H1 (cell line): Measurements from ENCODE around the gene KCNN4. TPM values are rescaled to one million over a fixed set of nuclear protein-coding genes. Genes with fewer than 3 reads are reported as not detected.

Source experiments
- CTCF ChIA-PET: fragments of 300-600 bp; sonication (Branson Sonifier 250); formaldehyde crosslinking; loops from one replicate; lab custom pipeline; 2021; ENCODE audit not compliant: partially characterized antibody; lab: Charles Lee
- POLR2A ChIA-PET: fragments of 300-600 bp; sonication (Branson Sonifier 250); formaldehyde crosslinking; loops from one replicate; lab custom pipeline; 2021; ENCODE audit warnings: inconsistent platforms; ENCODE audit not compliant: partially characterized antibody; lab: Charles Lee
- DNase-seq, 2 experiments: peaks; one replicate each; pipeline versions ENCODE4 v3.0.0 to v3.0.0-alpha.2; 2010 to 2022; ENCODE audit warnings: low spot score in 2 of 2, low read depth in 1 of 2, mixed read lengths in 1 of 2
- FAIRE-seq: peaks from 2 replicates; lab custom pipeline; 2011; peaks lifted over from hg19 to GRCh38; lab: Jason Lieb, UNC
- H2AFZ ChIP-seq: 2 replicates; pipeline ENCODE4 v1.8.1; 2012; ENCODE audit warnings: low read length, inconsistent platforms
- H2AK5ac ChIP-seq: 2 replicates; pipeline ENCODE4 v1.6.1; 2013; ENCODE audit warnings: low read depth, low read length
- H2BK120ac ChIP-seq: replicated peaks from 2 replicates; pipeline ENCODE3; 2013; ENCODE audit warnings: low read depth, low read length, inconsistent platforms
- H2BK12ac ChIP-seq: 2 replicates; pipeline ENCODE4 v1.6.1; 2013; ENCODE audit warnings: low read depth, low read length
- H2BK15ac ChIP-seq: 2 replicates; pipeline ENCODE4 v1.6.1; 2013; ENCODE audit warnings: low read length
- H2BK20ac ChIP-seq: 2 replicates; pipeline ENCODE4 v1.6.1; 2013; ENCODE audit warnings: low read length
- H2BK5ac ChIP-seq: 2 replicates; pipeline ENCODE4 v1.6.1; 2013; ENCODE audit warnings: low read depth, low read length
- H3K14ac ChIP-seq: 2 replicates; pipeline ENCODE4 v1.6.1; 2013; ENCODE audit warnings: inconsistent platforms; ENCODE audit not compliant: insufficient read length
- H3K18ac ChIP-seq: 2 replicates; pipeline ENCODE4 v1.6.1; 2013; ENCODE audit warnings: low read length; ENCODE audit errors: extremely low read depth
- H3K23ac ChIP-seq: 2 replicates; pipeline ENCODE4 v1.6.1; 2013; ENCODE audit warnings: inconsistent platforms; ENCODE audit not compliant: insufficient read length
- H3K23me2 ChIP-seq: 2 replicates; pipeline ENCODE4 v1.6.1; 2013; ENCODE audit warnings: low read depth, low read length
- H3K27ac ChIP-seq: 2 replicates; pipeline ENCODE4 v1.6.1; 2011; ENCODE audit warnings: low read depth, low read length, inconsistent platforms
- H3K27me3 ChIP-seq, 4 experiments: replicated peaks in 1 of 4; 1 replicate in 1 of 4; 2 replicates in 3 of 4; pipeline versions ENCODE4 v1.6.1 to v1.8.1; 2011 to 2013; ENCODE audit warnings: low read length in 3 of 4, mild to moderate bottlenecking in 3 of 4, inconsistent platforms in 2 of 4, mixed read lengths in 2 of 4, moderate library complexity in 1 of 4; ENCODE audit not compliant: control insufficient read depth in 3 of 4, insufficient read depth in 3 of 4; ENCODE audit errors: extremely low read depth in 1 of 4
- H3K36me3 ChIP-seq, 4 experiments: 2 replicates each; pipeline versions ENCODE4 v1.6.1 to v1.8.1; 2011 to 2013; ENCODE audit warnings: mild to moderate bottlenecking in 4 of 4, low read length in 3 of 4, moderate library complexity in 2 of 4, control low read depth in 1 of 4, inconsistent platforms in 1 of 4; ENCODE audit not compliant: insufficient read depth in 4 of 4, control insufficient read depth in 2 of 4
- H3K4ac ChIP-seq: replicated peaks from 2 replicates; pipeline ENCODE3; 2013; ENCODE audit warnings: low read length, low read depth, mixed read lengths, inconsistent platforms; ENCODE audit not compliant: insufficient read length
- H3K4me1 ChIP-seq, 4 experiments: replicated peaks in 1 of 4; 1 replicate in 1 of 4; 2 replicates in 3 of 4; pipeline versions ENCODE4 v1.6.1 to v1.8.1; 2011 to 2013; ENCODE audit warnings: low read length in 3 of 4, inconsistent platforms in 2 of 4, mixed read lengths in 1 of 4; ENCODE audit not compliant: insufficient read depth in 4 of 4, control insufficient read depth in 3 of 4
- H3K4me2 ChIP-seq, 2 experiments: 2 replicates each; pipeline versions ENCODE4 v1.6.1 to v1.8.1; 2011 to 2013; ENCODE audit warnings: low read depth in 2 of 2, low read length in 2 of 2, control low read depth in 1 of 2, inconsistent platforms in 1 of 2, mild to moderate bottlenecking in 1 of 2; ENCODE audit not compliant: insufficient read depth in 1 of 2
- H3K4me3 ChIP-seq, 4 experiments: fragments of 200-600, 300-600 bp in 1 of 4; sonication (generic), shearing (Covaris generic), sonication (Bioruptor Twin) in 1 of 4; 2 replicates each; pipeline versions ENCODE4 v1.5.1 to v1.8.1; 2011 to 2016; ENCODE audit warnings: low read length in 4 of 4, low read depth in 3 of 4, control low read depth in 2 of 4, inconsistent platforms in 2 of 4, mild to moderate bottlenecking in 2 of 4, mixed read lengths in 1 of 4, moderate library complexity in 1 of 4; ENCODE audit not compliant: insufficient read depth in 2 of 4; ENCODE audit errors: extremely low read depth in 1 of 4
- H3K56ac ChIP-seq: replicated peaks from 2 replicates; pipeline ENCODE3; 2013; ENCODE audit warnings: low read depth, mild to moderate bottlenecking, mixed read lengths, low read length, inconsistent platforms; ENCODE audit not compliant: insufficient read length
- H3K79me1 ChIP-seq: 2 replicates; pipeline ENCODE4 v1.6.1; 2013; ENCODE audit warnings: low read depth, low read length, control low read depth
- H3K79me2 ChIP-seq, 2 experiments: 2 replicates each; pipeline versions ENCODE4 v1.6.1 to v1.8.1; 2012 to 2013; ENCODE audit warnings: low read length in 2 of 2, mild to moderate bottlenecking in 2 of 2, inconsistent platforms in 1 of 2; ENCODE audit not compliant: insufficient read depth in 2 of 2, control insufficient read depth in 1 of 2
- H3K9ac ChIP-seq, 4 experiments: replicated peaks in 1 of 4; 1 replicate in 1 of 4; 2 replicates in 3 of 4; pipeline versions ENCODE4 v1.6.1 to v1.8.1; 2011 to 2013; ENCODE audit warnings: low read depth in 3 of 4, low read length in 3 of 4, control low read depth in 2 of 4, mild to moderate bottlenecking in 2 of 4, moderate library complexity in 2 of 4, inconsistent platforms in 1 of 4; ENCODE audit errors: extremely low read depth in 1 of 4
- H3K9me3 ChIP-seq, 2 experiments: 2 replicates each; pipeline versions ENCODE4 v1.6.1 to v1.8.1; 2012 to 2013; ENCODE audit warnings: mild to moderate bottlenecking in 2 of 2, moderate library complexity in 2 of 2, control low read depth in 1 of 2, inconsistent platforms in 1 of 2, low read depth in 1 of 2, low read length in 1 of 2, mixed read lengths in 1 of 2; ENCODE audit not compliant: insufficient read depth in 2 of 2
- H4K20me1 ChIP-seq, 2 experiments: replicated peaks in 1 of 2; 2 replicates each; pipeline versions ENCODE3 to v1.8.1; 2011 to 2013; ENCODE audit warnings: inconsistent platforms in 2 of 2, low read length in 2 of 2, mild to moderate bottlenecking in 1 of 2; ENCODE audit not compliant: insufficient read depth in 2 of 2, control insufficient read depth in 1 of 2
- H4K5ac ChIP-seq: 2 replicates; pipeline ENCODE4 v1.6.1; 2013; ENCODE audit warnings: low read length, low read depth, mixed read lengths, inconsistent platforms; ENCODE audit not compliant: insufficient read length
- H4K8ac ChIP-seq: 2 replicates; pipeline ENCODE4 v1.8.0; 2013; ENCODE audit warnings: mild to moderate bottlenecking, moderate library complexity, low read length, inconsistent platforms; ENCODE audit not compliant: insufficient read depth; ENCODE audit errors: extremely low read depth
- H4K91ac ChIP-seq: replicated peaks from 2 replicates; pipeline ENCODE3; 2013; ENCODE audit warnings: low read length, mixed read lengths, inconsistent platforms; ENCODE audit not compliant: insufficient read length
- CREB1 ChIP-seq: IDR thresholded peaks from 2 replicates; pipeline ENCODE4 v1.6.1; 2012; ENCODE audit warnings: inconsistent platforms
- E2F6 ChIP-seq: IDR thresholded peaks from 2 replicates; pipeline ENCODE4 v1.6.1; 2012; ENCODE audit warnings: inconsistent platforms
- KDM4A ChIP-seq: IDR thresholded peaks from one replicate; pipeline ENCODE4 v1.7.1; 2012; ENCODE audit warnings: low read depth, mild to moderate bottlenecking, moderate library complexity, low read length, inconsistent platforms; ENCODE audit not compliant: severe bottlenecking
- MAFK ChIP-seq: IDR thresholded peaks from 2 replicates; pipeline ENCODE4 v1.6.1; 2012; ENCODE audit warnings: low read depth, mild to moderate bottlenecking, improper control_type of control experiment, low read length
- SIN3A ChIP-seq, 2 experiments: IDR thresholded peaks in 1 of 2; conservative IDR thresholded peaks in 1 of 2; 2 replicates each; pipeline ENCODE4 v1.6.1; 2011 to 2012; ENCODE audit warnings: low read length in 2 of 2, improper control_type of control experiment in 1 of 2, low read depth in 1 of 2, mild to moderate bottlenecking in 1 of 2
- TCF12 ChIP-seq: IDR thresholded peaks from 2 replicates; pipeline ENCODE4 v1.6.1; 2011; ENCODE audit warnings: low read depth, mild to moderate bottlenecking, low read length
- USF2 ChIP-seq: IDR thresholded peaks from 2 replicates; pipeline ENCODE4 v1.6.1; 2011; ENCODE audit warnings: low read length, improper control_type of control experiment
- YY1 ChIP-seq: IDR thresholded peaks from 2 replicates; pipeline ENCODE4 v1.6.1; 2011; ENCODE audit warnings: low read depth, mild to moderate bottlenecking, low read length
- WGBS, 2 experiments: shearing (Covaris generic) in 1 of 2; methylation state at CpG; one replicate each; pipeline versions ENCODE4 v1.1.6 to v1.1.7; 2013 to 2015; ENCODE audit warnings: low lambda C conversion rate in 2 of 2, mixed read lengths in 2 of 2, inconsistent platforms in 1 of 2, low coverage in 1 of 2, missing lambda C conversion rate in 1 of 2; ENCODE audit not compliant: insufficient replicate concordance in 2 of 2, insufficient coverage in 1 of 2, insufficient read length in 1 of 2; ENCODE audit errors: extremely low coverage in 1 of 2, missing lambda C conversion rate in 1 of 2; 5-methylcytosine and 5-hydroxymethylcytosine counted together
- polyA plus RNA-seq, 7 experiments: library from polyadenylated mRNA; depleted of rRNA in 3 of 7; stranded (reverse) in 5 of 7; unstranded in 2 of 7; fragments of >200 nt in 5 of 7; fragments of 200-250 nt in 2 of 7; gene quantifications; 1 replicate in 5 of 7; 2 replicates in 1 of 7; 4 replicates in 1 of 7; pipeline versions ENCODE4 v1.2.1 to v1.2.3, GENCODE V29; 2011 to 2013; ENCODE audit warnings: missing spikeins in 2 of 7, mixed read lengths in 2 of 7
- total RNA-seq: library from RNA; stranded (reverse); fragmentation: NEBNext Ultra II Directional; extraction: Animal tissue kit (Norgen Biotek cat#: 25700); gene quantifications from 2 replicates; pipeline ENCODE4 v1.2.1, GENCODE V29; 2021

KCNN4 gene
- total and polyA plus RNA-seq, 2 of the 8 experiments (the other 6 are each of a cell fraction or from before 2014, with no cell fraction given), result 0.78 to 1.5 TPM

- Histone ChIP-seq H2BK12ac (peak overlapping the region; percentile 94; the same call in 1 of the 2 replicates), H3K18ac (peak overlapping the region; percentile 83), H3K79me1 (no peaks in the 10 kb centered on the region), H3K27me3 (peaks cover 4 to 36% (median 24%) of the 10 kb centered on the region in 4 experiments), H3K23ac (no peak overlapping the region), H3K4me2 (peak overlapping the region; percentile 75 to 98), H3K4ac (no peak overlapping the region), H3K4me3 (peak overlapping the region; percentile 58 to 69 (median 60)), H3K27ac (no peak overlapping the region), H3K9ac (peak overlapping the region in 1 of 4 experiments; percentile 38; a peak in 3 of 7 replicates), H2BK120ac (no peak overlapping the region), H4K8ac (peak overlapping the region; percentile 35), H2BK5ac (no peak overlapping the region), H4K20me1 (peaks cover 0 to 3% of the 10 kb centered on the region in 2 experiments), H2BK15ac (peak overlapping the region; percentile 81; the same call in 1 of the 2 replicates), H3K14ac (no peak overlapping the region), H2BK20ac (no peak overlapping the region), H2AFZ (peak overlapping the region; percentile 92), H3K4me1 (peaks cover 0 to 5% (median 3%) of the 10 kb centered on the region in 4 experiments; a peak in 5 of 7 replicates), H2AK5ac (no peak overlapping the region), H4K5ac (peak overlapping the region; percentile 13), H3K9me3 (no peaks in the 10 kb centered on the region), H3K23me2 (peaks cover 8% of the 10 kb centered on the region), H3K79me2 (no peaks in the 10 kb centered on the region), H4K91ac (peak overlapping the region; percentile 19), H3K56ac (no peak overlapping the region), H3K36me3 (no peaks in the 10 kb centered on the region)
- ChIA-PET CTCF (interaction anchor here (0.6 to 1.3 kb wide), 6 partner anchors 11 to 152 kb away, joined by 4 to 5 read pairs (median 4); partner anchors contain the start of gene ZNF221), POLR2A (interaction anchor here (0.6 to 1.0 kb wide), 2 partner anchors 42 to 938 kb away, joined by 3 to 4 read pairs; no protein-coding TSS in a partner anchor)
- FAIRE-seq (no peak), DNase-seq (peak in 1 of 2 experiments; percentile 79)
- 10% methylated on average over 58 of the region's 70 CpGs; no CpG with 5 or more reads in 1 of the 2 experiments for WGBS, 2 experiments
- no peak for TF ChIP-seq TCF12
- peak; percentile 71 for TF ChIP-seq E2F6
- TF ChIP-seq USF2, result no peak
- TF ChIP-seq YY1, result no peak
- peak; percentile 34; the same call in 1 of the 2 replicates for TF ChIP-seq CREB1
- TF ChIP-seq SIN3A (conservative IDR thresholded peaks at IDR 0.05 in 1 of 2, IDR thresholded peaks at IDR 0.05 in 1 of 2; ENCODE audit: low read depth in 1 of 2, low read length in 2 of 2), result 0 out of 4 replicates have a peak, but pooled peaks have one; percentile 32 to 38
- TF ChIP-seq MAFK, result no peak
- peak; percentile 95 for TF ChIP-seq KDM4A
Observed at GRCh38 chr19:43798546-43799409, 18.0 kb upstream of the KCNN4 start.
